Measurements from ENCODE around the gene BTBD16.

The BTBD16 gene

GRCh38 chr10:122248356-122249302 is 22.5 kb upstream of the BTBD16 start:
- DNase-seq = no peak

DNA sequence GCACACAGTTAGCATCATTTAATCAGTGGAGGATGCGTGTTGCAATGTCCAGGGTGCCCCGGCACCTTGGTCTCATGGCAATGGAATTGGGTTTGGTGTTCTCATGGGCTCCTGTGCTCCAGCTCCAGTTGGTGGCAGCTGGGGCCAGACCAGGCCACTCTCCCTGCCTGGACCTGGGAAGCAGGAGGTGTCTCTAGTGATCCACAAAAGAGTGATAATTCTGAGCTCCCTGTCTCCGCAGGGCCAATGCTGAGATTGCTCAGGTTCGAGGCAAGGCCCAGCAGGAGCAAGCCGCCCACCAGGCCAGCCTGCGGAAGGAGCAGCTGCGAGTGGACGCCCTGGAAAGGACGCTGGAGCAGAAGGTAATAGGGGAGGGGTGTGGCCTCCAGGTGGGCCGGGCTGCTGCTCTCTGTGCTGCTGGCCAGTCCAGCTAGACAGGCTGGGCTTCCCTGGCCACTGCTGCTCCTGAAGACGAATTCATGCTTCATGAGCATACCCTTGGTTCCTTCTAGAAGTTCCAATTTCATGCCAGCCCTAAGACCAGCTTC is 21.7 kb upstream of the BTBD16 start:
- no peak for DNase-seq

DNA sequence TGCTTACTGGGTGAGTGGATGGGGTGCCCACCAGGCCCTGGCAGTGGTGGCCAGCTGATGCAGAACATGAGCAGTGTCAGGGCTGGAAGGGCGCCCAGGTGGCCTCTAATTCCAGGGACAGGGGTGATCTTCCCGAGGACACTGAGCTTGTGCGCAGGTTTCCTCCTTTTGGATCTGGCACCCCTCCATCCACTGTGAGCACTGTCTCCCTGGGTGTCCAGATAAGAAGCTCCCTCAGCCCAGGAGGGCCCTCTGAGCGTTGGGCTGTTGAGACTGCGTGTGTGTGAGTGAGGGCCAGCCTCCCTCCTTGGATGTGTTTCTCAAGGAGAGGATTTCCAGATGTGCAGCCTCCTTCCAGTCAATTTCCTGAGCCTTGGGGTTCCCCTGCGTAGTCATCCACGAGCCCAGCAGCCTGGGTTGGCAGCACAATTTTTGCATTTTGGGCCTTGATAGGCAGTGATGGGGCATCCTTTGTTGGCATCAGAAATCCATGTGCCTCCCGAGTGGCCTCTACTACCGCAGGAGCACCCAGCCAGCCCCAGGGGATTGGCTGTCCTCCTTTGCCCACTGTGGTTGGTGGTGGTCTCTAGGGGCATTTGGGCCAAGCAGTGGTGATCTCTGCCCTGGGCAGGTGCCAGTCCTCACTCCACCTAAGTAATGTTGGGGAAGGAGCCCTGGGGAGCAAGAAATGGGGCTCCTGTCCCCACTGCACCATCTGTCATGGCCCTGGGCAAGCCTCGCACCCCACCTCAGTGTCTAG is 20.9 kb upstream of the BTBD16 start:
- no peak for DNase-seq

GRCh38 chr10:122251459-122252255 is 19.4 kb upstream of the BTBD16 start:
- no peak for DNase-seq

GRCh38 chr10:122252805-122253204 is 18.3 kb upstream of the BTBD16 start:
- DNase-seq = no peak

DNA sequence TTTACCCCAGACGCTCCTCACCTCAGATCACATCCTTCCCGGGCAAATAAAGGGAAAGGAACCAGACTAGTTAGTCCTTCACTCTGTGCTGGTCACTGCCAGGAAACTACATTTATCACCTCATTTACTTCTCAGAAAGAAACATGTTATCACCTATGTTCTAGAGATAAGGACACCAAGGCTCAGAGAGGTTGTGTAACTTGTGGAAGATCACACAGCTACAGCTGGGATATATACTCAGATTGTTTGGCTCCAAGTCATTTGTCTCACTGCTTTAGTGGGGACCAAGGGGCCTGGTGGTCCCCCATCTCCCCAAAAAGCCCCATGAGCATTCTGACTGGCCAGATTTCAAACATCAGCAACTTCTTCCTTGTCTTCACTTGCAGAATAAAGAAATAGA is 17.5 kb upstream of the BTBD16 start:
- no peak for DNase-seq

DNA sequence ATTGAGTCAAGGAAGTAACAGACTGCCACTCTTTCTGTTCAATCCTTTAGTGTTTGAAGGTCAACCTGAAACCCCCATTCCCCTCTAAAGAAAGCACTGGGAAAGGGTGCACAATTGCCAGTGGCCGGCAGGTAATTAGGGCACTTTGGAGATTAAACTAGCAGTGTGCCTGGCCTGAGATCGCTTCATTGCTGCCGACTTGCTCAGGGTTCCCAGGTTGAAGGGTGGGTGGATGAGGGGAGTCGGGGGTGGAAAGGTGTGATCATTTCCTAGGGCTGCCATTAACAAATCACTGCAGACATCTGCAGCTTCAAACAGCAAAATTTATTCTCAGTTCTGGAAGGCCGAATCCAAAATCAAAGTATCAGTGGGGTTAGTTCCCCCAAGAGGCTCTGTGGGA is 16.3 kb upstream of the BTBD16 start:
- no peak for DNase-seq

- no peak for DNase-seq
Observed at GRCh38 chr10:122255509-122256301, 15.4 kb upstream of the BTBD16 start.

DNA sequence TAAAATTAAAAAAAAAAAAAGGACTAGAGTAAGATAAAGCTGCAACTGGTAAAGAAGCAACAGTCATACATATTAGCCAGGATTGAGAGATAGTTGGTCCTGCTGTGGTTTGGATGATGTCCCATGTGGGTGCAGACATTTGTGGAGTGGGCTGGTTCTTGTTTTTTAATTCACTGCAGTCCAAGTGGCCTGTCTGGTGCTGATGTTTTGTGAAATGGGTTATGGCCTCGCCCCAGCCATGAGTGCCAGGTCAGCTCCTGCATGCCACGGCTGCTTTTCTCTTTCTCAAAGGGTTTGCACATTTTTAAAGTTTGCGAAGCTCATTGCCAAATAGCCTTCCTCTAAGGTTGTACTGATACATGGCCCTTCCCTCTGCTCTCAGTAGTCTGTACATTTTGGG is 14.1 kb upstream of the BTBD16 start:
- DNase-seq = no peak

DNA sequence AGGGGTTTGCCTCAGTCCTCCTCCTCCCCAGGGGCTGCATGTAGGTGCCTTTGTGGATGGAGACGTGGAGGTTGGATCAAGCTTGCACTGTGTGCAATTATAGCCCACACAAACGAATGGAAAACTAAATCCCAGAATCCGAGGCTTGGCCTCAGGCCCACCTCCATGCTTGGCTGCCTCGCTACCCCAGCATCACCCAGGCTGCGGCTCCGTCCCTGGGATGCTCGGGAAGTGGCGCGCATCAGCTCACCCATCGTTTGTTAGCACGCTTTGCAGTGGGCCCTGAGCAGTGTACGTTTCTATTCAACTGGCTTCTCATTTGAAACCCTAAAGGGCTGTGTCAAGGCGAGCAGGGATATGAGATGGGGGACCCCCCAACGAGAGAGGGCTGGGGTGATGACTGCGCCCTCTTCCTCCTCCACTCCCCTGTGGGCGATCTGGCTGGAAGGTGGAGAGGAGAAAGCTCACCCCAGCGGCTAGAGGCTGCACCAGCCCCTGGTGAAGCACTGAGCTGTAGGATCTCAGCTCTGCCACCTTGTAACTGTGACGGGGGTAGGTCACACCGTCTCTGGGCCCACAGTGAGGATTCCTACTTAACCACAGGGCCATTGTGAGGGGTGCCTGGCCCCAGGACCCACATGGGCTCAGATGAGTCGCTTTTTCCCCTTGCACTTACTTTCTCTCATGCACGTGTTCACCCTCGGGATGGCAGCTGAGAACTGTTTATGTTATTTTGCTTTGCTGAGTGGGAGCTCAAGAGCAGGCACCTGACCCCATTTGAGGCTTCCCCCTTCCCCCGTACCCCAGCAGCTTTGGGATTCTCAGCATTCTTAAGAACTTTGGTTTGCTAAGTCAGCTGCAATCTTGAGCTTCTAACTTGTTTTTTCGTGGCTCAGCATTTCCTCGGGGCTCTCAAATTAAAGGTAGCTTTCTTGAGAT is 12.7 kb upstream of the BTBD16 start:
- DNase-seq = no peak

GRCh38 chr10:122259075-122259466 is 12.0 kb upstream of the BTBD16 start:
- no peak for DNase-seq

GRCh38 chr10:122261584-122261983 is 9.5 kb upstream of the BTBD16 start:
- DNase-seq = no peak

DNA sequence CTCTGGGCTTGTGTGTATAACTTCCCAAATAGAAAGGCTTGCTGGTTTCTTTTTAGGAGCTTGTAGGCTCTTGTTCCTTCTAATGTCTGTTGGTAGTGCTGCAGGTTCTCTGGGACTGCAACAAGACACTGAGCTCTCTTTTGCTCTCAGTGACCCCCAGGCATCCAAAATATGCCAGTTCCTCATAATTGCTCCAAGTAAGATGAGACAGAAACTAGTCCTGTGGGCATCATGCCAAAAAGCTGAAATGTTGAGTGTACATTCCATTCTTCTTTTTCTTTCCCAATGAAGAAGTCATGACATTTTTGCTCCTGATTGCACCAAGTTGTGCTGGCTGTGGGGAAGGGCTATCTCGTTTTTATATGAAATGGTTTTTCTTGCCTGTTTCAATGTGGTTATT is 7.1 kb upstream of the BTBD16 start:
- no peak for DNase-seq

GRCh38 chr10:122264436-122264835 is 6.7 kb upstream of the BTBD16 start:
- DNase-seq = no peak

GRCh38 chr10:122264931-122265330 is 6.2 kb upstream of the BTBD16 start:
- no peak for DNase-seq

- no peak for DNase-seq
Observed at GRCh38 chr10:122265896-122266295, 5.2 kb upstream of the BTBD16 start.

GRCh38 chr10:122267849-122268737 is 3.0 kb upstream of the BTBD16 start:
- DNase-seq = peak; percentile 23

DNA sequence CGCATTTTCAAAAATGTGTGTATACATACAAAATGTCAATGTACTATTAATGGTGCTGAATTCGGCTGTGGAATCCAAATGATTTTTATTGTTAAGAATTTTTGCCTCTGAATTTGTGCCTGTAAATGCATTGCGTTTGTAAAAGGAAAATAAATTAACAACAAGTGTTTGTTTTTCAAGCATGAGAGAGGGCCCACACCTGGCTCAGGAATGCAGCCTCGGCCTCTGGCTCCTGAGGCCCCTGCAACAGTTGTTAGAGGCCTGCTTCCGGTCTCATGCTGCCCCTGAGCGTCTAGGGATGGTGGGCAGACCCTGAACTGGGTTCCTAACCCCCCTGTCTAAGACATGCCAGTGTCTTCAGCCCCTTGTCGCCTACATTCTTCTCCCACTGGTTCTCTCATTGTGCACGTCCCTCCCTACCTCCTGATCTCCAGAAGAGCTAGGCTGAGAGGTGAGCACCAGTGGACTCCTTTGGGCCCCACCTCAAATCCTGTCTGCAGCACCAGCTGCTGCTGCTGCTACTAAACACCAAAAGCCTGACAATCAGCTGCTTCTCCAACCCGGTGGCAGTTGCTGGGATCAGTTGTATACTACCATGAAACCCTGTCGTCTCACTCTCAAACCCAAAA is 1.9 kb upstream of the BTBD16 start:
- no peak for DNase-seq

DNA sequence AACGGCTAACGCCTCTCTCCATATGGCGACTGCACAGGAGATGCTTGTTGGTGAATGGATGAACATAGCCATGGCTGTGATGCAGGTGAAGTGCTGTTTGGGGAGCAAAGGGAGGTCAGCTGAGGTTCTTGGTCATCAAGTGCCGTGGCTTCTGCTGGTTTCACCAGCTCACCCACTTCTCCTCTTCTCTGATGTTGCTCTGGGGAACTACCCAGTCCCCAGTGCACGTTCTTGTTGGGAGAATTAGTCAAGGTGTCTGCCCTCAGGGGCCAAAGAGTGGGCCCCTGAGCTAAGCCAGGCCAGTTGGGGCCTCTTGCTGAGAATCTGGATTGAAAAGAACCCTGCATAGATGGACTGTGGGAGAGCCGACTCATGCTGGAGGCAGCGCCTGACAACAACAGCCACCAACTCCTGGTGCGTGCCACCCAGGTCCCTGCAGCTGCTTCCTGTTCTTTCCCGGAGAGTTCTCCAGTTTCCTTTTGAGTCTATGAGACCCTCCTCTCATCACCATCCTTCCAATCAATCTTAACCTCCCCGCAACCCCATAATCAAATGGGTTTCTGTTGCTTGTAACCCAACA is 3.0 kb downstream of the BTBD16 start:
- no peak for DNase-seq

Measured in NCI-H2171 treated with DMSO at 0.1 percent for 48 hours (cell line).